Stomach (tissue), 9 donors: ENCODE data around the gene PAQR7. TPM values are rescaled to one million over a fixed set of nuclear protein-coding genes. Genes with fewer than 3 reads are reported as not detected.

ENCODE experiments used
- DNase-seq, 2 donors: peaks; one replicate each; pipeline versions ENCODE4 v3.0.0 to v3.0.0-alpha.2; 2013 to 2019
- H3K27ac ChIP-seq, 5 donors: fragments of 200-600 bp in 4 of 5; sonication (generic) in 4 of 5; one replicate each; pipeline ENCODE4 v1.5.1; 2013 to 2019; ENCODE audit warnings: mild to moderate bottlenecking in 1 of 5, moderate library complexity in 1 of 5
- H3K27me3 ChIP-seq, 3 donors: fragments of 200-600 bp; sonication (generic); one replicate each; pipeline ENCODE4 v1.5.1; 2017 to 2019; ENCODE audit warnings: mixed run types in 1 of 3
- H3K36me3 ChIP-seq, 4 donors: fragments of 200-600 bp; sonication (generic); 1 replicate in 3 of 4; 2 replicates in 1 of 4; pipeline ENCODE4 v1.5.1; 2016 to 2019
- H3K4me1 ChIP-seq, 4 donors: fragments of 200-600 bp; sonication (generic); one replicate each; pipeline ENCODE4 v1.5.1; 2016 to 2019
- H3K4me3 ChIP-seq, 4 donors: fragments of 200-600 bp; sonication (generic) in 3 of 4; one replicate each; pipeline ENCODE4 v1.5.1; 2016 to 2019; ENCODE audit warnings: mild to moderate bottlenecking in 1 of 4
- H3K9me3 ChIP-seq, 4 donors: fragments of 200-600 bp; sonication (generic); one replicate each; pipeline ENCODE4 v1.5.1; 2016 to 2019
- CTCF ChIP-seq, 7 experiments: fragments of 450-650 bp in 4 of 7; fragments of 200-600 bp in 3 of 7; sonication (generic) in 3 of 7; IDR thresholded peaks; one replicate each; pipeline ENCODE4 v1.5.1; 2016 to 2019; ENCODE audit warnings: antibody characterized with exemption in 7 of 7, control low read depth in 2 of 7, mild to moderate bottlenecking in 1 of 7
- EP300 ChIP-seq: sonication (generic); formaldehyde crosslinking; IDR thresholded peaks from one replicate; pipeline ENCODE4 v1.6.1; 2017; ENCODE audit warnings: antibody characterized with exemption
- POLR2A ChIP-seq, 4 donors: fragments of 450-650 bp; IDR thresholded peaks; one replicate each; pipeline ENCODE4 v1.6.1; 2016; ENCODE audit warnings: antibody characterized with exemption in 4 of 4, control low read depth in 2 of 4, mild to moderate bottlenecking in 1 of 4, moderate library complexity in 1 of 4
- POLR2AphosphoS5 ChIP-seq, 3 donors: sonication (generic); formaldehyde crosslinking; IDR thresholded peaks; one replicate each; pipeline ENCODE4 v1.6.1; 2016; ENCODE audit warnings: antibody characterized with exemption in 3 of 3
- WGBS, 5 donors: extraction: QIAGEN DNeasy Blood & Tissue Kit in 3 of 5; methylation state at CpG; one replicate each; pipeline versions ENCODE4 v1.1.5 to v1.1.7; 2013 to 2018; 5-methylcytosine and 5-hydroxymethylcytosine counted together
- intact Hi-C: fragments of 100-400 bp; cut with DNase I; formaldehyde crosslinking; loops from one replicate; pipeline ENCODE4 v1.15.1; 2023; ENCODE audit warnings: low total_unique reads
- polyA plus RNA-seq, 3 donors: library from polyadenylated mRNA; stranded (reverse); fragments of 200-250 nt; gene quantifications; one replicate each; pipeline ENCODE4 v1.2.3, GENCODE V29; 2013
- total RNA-seq, 5 donors: library from RNA; depleted of rRNA; stranded (reverse); fragments of >200 nt; gene quantifications; one replicate each; pipeline versions ENCODE4 v1.1.0 to v1.2.3, GENCODE V29; 2014 to 2016
- donor health status: healthy with polysubstance abuse.
- donor health status: Bipolar disorder and iron deficiency.
- donor health status: healthy.

PAQR7 gene
- total and polyA plus RNA-seq, 8 donors: 1.8 to 10.5 (median 5.4) TPM

GRCh38 chr1:25819491-25820246, 55.8 kb downstream of the PAQR7 start, which contains the start of gene MTFR1L:
Gene MTFR1L (plus strand): TSS chr1:25819954. CDS start chr1:25823105, 3,151 bp downstream.
- WGBS, 5 donors: 0 to 2% (median 1%) methylated on average over 35 to 64 of the region's 64 CpGs
- Histone ChIP-seq H3K27me3 (no peaks in the 10 kb centered on the region), H3K4me3 (peak within 1 kb of the TSS; percentile 75 to 94 (median 87)), H3K9me3 (no peaks in the 10 kb centered on the region), H3K4me1 (peaks cover 27 to 62% (median 47%) of the 10 kb centered on the region in 4 donors), H3K36me3 (peaks cover 13 to 32% (median 27%) of the 10 kb centered on the region in 4 donors), H3K27ac (peak within 1 kb of the TSS; percentile 87 to 96 (median 95))
- intact Hi-C loops: no loop called here
- DNase-seq: peak; percentile 93 to 97
- TF ChIP-seq CTCF (IDR thresholded peaks at IDR 0.05) (no peak), POLR2AphosphoS5 (IDR thresholded peaks at IDR 0.05) (peak; percentile 87 to 98 (median 94)), POLR2A (IDR thresholded peaks at IDR 0.05) (peak in 2 of 4 donors; percentile 14 to 68), EP300 (no peak)

GRCh38 chr1:25818569-25818968, 56.9 kb downstream of the PAQR7 start:
- no peak for TF ChIP-seq EP300
- peak in 1 of 3 donors; percentile 4 for TF ChIP-seq POLR2AphosphoS5 (IDR thresholded peaks at IDR 0.05)
- no peak for TF ChIP-seq POLR2A (IDR thresholded peaks at IDR 0.05)
- WGBS, 5 donors: 26 to 43% (median 34%) methylated on average over 6 of the region's 6 CpGs
- intact Hi-C loops: no loop called here
- H3K36me3 ChIP-seq: peaks cover 24 to 36% (median 34%) of the 10 kb centered on the region in 4 donors
- H3K4me3 ChIP-seq: peak overlapping the region in 3 of 4 donors; percentile 75 to 94 (median 85)
- H3K9me3 ChIP-seq: no peaks in the 10 kb centered on the region
- H3K27ac ChIP-seq: peak overlapping the region; percentile 87 to 96 (median 95)
- peaks cover 27 to 51% (median 42%) of the 10 kb centered on the region in 4 donors for H3K4me1 ChIP-seq
- no peak for DNase-seq
- no peaks in the 10 kb centered on the region for H3K27me3 ChIP-seq

GRCh38 chr1:25817840-25818501, 57.5 kb downstream of the PAQR7 start:
- no peak for DNase-seq
- TF ChIP-seq POLR2A (IDR thresholded peaks at IDR 0.05) (no peak), EP300 (no peak), POLR2AphosphoS5 (IDR thresholded peaks at IDR 0.05) (no peak), CTCF (IDR thresholded peaks at IDR 0.05) (no peak)
- Histone ChIP-seq H3K9me3 (no peaks in the 10 kb centered on the region), H3K27ac (peak overlapping the region in 3 of 5 donors; percentile 87 to 96 (median 95)), H3K4me1 (peaks cover 27 to 45% (median 39%) of the 10 kb centered on the region in 4 donors), H3K36me3 (peaks cover 25 to 39% (median 38%) of the 10 kb centered on the region in 4 donors), H3K27me3 (no peaks in the 10 kb centered on the region), H3K4me3 (no peak overlapping the region)
- intact Hi-C loops: no loop called here
- 40 to 45% (median 41%) methylated on average over 8 of the region's 8 CpGs for WGBS, 5 donors

- 80 to 92% (median 85%) methylated on average over 15 of the region's 15 CpGs for WGBS, 5 donors
- no peak for TF ChIP-seq CTCF (IDR thresholded peaks at IDR 0.05)
- no peak for TF ChIP-seq EP300
- TF ChIP-seq POLR2A (IDR thresholded peaks at IDR 0.05): no peak
- no peak for TF ChIP-seq POLR2AphosphoS5 (IDR thresholded peaks at IDR 0.05)
- Histone ChIP-seq H3K27ac (no peak overlapping the region), H3K9me3 (no peaks in the 10 kb centered on the region), H3K27me3 (no peaks in the 10 kb centered on the region), H3K4me3 (no peak overlapping the region), H3K36me3 (peaks cover 25 to 55% (median 52%) of the 10 kb centered on the region in 4 donors), H3K4me1 (peaks cover 21 to 33% (median 28%) of the 10 kb centered on the region in 4 donors)
- DNase-seq: no peak
- intact Hi-C loops: no loop called here
These were observed 59.3 kb downstream of the PAQR7 start for GRCh38 chr1:25816112-25816718.
